HG03469 (cell line): ENCODE results near the gene SAG.

ENCODE experiments used
- ATAC-seq: cut with Tn5 transposase; IDR thresholded peaks from one replicate; pipeline ENCODE4 v1.9.1; 2021; ENCODE audit warnings: mild to moderate bottlenecking, moderate library complexity, moderate number of reproducible peaks; ENCODE audit not compliant: unreplicated experiment

The SAG gene

DNA sequence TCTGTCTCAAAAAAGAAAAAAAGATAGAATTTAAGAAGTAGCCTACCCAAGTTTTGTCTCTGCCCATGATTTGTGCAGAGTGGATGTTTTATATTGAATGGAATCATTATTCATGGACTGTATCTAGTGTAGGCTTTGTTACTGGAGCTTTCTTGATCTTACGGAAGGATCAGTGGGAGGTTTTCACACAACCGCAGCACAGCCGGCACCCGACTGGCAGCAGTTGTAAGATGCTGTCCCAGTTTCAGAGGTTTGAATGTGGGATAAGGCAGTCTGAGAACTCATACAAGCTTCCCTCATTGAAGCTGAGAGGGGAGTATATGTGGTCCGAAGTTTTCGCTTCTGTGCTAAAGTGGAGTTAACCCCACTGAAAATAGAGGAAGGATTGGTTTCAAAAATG, 19.7 kb upstream of the SAG start:
- ATAC-seq: no peak

DNA sequence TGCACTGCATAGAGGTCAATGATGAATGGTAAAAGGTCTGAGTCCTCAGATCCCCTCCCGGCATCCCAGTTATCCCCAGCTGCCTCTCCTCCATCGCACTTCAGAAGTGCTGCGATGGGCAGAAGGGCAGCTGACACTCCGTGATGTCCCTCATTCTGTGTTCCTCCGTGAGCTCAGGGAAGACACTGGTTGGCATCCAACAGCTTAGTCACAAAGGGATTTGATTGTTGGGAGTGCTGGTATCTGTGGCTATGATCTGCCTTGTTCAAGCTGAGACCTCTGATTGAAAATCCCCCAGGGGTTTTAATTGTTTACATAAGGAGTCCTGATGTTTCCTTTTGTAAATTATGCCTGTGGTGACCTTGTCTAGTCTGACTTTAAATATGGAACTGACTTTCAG, 19.0 kb upstream of the SAG start:
- ATAC-seq: no peak

DNA sequence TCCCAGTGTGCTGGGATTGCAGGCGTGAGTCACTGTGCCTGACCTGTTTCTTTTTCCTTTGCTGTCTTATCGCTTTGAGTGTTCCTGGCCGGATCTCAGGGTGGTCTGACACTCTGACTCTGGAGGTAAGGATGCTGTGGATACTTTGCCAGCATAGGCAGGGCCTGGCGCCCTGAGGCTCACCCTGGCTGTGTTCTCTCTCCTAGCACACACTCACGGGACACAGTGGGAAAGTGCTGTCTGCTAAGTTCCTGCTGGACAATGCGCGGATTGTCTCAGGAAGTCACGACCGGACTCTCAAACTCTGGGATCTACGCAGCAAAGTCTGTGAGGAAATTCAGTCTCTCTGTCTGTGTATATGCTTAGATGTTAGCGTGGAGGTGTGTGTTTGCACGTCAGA, 18.0 kb upstream of the SAG start:
- ATAC-seq: no peak

- no peak for ATAC-seq
These were observed 17.4 kb upstream of the SAG start for GRCh38 chr2:233290051-233290845.

GRCh38 chr2:233295891-233296290, 11.7 kb upstream of the SAG start:
- no peak for ATAC-seq

DNA sequence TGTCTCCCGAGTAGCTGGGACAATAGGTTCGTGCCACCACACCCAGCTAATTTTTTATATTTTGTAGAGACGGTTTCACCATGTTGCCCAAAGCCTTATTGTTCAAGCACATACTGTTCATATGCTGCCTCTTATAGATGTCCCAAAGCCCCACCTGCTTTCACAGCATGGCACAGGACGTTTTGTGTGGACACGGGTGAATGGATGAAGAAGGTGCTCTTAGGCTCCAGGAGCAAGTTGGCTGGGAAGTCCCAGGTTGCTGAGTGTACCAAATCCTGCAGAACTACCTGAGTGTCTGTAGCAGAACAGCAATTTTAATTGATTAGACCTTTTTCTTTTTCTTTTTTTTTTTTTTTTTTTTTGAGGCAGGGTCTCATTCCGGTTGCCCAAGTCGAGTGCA, 10.5 kb upstream of the SAG start:
- no peak for ATAC-seq

DNA sequence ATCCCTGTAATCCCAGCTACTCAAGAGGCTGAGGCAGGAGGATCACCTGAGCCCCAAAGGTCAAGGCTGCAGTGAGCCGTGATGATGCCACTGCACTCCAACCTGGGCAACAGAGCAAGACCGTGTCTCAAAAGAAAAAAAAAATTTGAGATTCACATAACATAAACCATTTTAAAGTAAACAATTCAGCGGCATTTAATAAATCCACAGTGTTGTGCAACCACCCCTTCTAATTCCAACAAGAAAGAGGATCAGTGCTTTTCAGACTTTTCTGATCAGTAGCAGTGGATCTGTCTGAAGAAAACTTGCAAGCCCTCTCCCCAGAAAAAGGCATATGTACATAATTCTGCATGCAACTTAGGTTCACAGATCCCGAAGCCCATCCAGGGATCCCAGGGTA, 7.2 kb upstream of the SAG start:
- ATAC-seq: no peak

GRCh38 chr2:233301248-233301647, 6.4 kb upstream of the SAG start:
- ATAC-seq: no peak

DNA sequence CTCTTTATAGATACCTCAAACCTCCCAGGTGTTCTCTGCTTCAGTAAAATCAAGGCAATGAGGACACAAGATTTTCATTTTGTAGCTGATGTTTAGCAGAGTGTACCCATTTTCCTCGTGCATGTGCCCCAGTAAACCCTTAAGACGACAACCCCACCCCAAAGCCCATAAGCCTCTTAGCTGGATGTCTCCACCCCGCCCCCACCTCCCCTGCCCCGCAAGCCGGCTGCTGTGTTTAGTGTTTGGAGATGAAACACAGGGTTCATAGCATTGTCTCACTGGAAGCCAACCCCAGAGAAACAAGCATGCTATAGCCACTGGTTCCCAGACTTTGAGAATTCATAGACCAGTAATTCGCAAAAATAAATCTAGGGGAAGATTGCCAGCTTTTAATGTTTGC, 5.8 kb upstream of the SAG start:
- no peak for ATAC-seq

- no peak for ATAC-seq
These were observed 4.4 kb upstream of the SAG start for GRCh38 chr2:233303252-233303651.

DNA sequence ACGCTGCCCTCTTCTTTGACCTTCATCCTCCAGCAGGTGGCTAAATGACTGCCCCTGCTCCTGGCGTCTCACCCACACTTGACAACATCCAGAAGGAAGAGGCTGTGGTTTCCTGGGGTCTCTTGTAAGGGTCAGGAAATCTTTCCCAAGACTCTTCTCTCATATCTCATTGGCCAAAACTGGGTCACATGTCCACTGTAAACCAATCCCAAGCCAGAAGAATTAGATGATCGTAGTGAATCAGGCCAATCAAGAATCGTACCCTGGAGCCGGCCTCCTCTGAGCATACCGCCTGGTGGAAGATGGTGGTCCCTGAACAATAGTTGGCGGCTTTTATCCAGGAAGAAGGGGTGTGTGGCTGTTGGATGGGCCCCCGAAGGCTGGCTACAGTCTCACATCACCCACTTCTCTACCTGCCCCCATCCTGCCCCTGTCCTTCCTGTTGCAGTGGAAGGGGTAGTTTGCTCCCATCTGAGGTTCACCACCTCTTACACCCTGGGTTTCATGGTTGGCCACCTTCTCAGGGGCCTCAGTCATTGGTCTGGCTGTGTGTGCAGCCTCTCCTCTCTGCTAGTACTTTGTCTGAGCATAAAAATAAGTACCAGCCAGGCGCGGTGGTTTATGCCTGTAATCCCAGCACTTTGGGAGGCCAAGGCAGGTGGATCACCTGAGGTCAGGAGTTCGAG, 3.8 kb downstream of the SAG start:
- no peak for ATAC-seq

GRCh38 chr2:233312874-233313273, 5.3 kb downstream of the SAG start:
- no peak for ATAC-seq

- ATAC-seq: no peak
These were observed 6.7 kb downstream of the SAG start for GRCh38 chr2:233314180-233314925.

DNA sequence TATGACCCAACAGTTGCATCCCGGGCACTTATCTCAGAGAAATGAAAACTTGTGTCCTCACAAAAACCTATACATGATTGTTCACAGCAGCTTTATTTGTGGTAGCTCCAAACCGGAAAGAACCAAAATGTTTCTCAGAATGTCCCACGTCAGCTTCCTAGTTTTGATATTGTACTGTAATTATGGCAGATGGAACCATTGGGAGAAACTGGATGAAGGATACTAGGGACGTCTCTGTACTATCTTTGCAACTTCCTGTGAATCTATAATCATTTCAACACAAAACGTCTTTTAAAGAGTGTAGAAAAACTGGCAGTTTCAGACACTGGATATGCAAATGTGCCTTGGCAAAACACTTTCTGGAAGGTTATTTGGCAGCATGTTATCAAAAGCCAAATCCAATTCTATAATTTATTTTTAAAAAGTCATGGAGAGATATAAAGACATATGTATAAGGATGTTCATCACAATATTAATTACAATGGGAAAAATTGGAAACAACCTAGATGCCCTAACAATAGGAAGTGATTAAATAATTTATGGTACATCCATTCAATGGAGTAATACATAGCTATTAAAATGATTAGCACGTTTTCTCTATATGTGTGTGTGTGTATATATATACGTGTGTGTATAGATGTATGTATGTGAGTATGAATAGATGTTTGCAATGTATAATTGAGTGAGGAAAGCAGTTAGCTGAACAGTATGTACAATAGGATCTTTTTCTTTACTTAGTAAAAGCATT, 9.8 kb downstream of the SAG start:
- ATAC-seq: no peak

- ATAC-seq: no peak
These were observed 11.6 kb downstream of the SAG start for GRCh38 chr2:233319256-233319655.

DNA sequence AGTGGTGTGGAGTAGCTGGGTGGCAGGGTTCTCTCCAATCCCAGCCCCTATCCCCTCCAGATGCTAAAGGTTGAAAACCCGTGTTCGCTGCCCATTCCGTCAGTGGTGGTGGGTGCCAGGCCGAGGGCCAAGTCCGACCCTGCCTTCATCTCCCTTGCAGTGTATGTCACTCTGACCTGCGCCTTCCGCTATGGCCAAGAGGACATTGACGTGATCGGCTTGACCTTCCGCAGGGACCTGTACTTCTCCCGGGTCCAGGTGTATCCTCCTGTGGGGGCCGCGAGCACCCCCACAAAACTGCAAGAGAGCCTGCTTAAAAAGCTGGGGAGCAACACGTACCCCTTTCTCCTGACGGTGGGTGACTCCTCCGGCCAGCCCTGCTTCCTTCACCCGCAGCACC, 12.9 kb downstream of the SAG start:
- no peak for ATAC-seq

- no peak for ATAC-seq
These were observed 13.6 kb downstream of the SAG start for GRCh38 chr2:233321166-233321565.

DNA sequence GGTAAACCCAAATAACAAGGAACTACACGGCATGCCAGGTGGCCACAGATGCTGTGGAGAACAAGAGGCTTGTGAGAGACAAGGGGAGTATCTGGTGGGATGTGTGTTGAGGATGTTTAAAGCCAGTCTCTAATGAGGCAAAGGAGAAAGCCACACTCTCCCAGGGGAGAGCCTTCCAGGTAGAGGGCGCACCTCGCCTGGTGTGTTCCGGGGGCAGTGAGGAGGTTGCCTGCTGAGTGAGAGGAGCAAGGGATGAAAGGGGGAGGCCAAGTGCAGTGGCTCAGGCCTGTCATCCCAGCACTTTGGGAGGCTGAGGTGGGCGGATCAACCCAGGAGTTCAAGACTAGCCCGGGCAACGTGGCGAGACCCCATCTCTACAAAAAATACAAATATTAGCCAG, 16.2 kb downstream of the SAG start:
- ATAC-seq: no peak

DNA sequence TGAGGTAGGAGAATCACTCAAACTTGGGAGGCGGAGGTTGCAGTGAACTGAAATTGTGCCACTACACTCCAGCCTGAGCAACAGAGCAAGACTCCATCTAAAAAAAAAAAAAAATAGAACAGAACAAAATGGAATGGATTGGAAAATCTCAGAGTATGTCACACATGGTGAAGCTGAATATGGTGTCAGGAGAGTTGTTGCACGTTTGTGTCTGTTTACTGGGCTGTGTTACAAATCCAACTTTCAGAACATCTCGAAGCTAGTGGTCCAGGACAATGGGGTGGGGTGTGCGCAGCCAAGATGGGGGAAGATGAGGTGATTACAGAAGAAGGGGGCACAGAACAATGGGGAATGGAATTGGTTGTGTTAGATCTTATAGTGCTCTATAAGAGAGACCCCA, 17.6 kb downstream of the SAG start:
- ATAC-seq: no peak

DNA sequence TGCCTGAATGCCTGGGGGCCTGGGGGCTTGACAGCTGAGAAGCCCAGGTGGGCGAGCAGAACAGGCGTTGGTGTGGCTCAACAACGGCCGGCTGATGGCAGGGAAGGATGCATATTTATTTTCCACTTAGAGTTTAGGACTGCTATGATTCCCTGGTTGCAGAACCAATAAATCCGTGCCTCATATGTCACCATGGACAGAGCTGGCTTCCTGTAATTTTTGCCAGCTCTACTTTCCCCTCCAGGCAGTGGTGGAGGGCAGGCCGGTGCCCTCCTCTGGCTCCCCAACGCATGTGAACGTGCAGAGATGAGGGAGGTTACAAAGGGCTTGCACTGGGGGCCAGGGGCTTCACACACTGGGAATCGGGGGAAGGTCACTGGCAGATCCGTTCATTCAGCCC, 18.2 kb downstream of the SAG start:
- ATAC-seq: no peak

DNA sequence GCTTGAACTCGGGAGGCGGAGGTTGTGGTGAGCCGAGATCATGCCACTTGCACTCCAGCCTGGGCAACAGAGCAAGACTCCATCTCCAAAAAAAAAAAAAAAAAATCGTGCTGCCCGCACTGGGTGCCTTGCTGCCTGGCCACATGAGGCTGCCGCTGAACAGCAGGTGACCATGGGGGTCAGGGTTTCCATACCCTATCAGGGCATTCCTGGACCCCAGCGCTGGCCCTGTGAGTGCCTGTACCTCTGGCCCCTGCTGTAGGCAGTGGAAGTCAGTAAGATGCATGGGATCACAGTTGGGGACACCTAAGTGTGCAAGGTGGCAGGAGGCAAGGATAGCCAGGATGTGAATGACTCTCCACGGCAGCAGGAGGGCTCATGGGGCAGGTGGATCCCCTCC, 18.9 kb downstream of the SAG start:
- no peak for ATAC-seq
